ENCODE data around the gene FASN. TPM values are rescaled to one million over a fixed set of nuclear protein-coding genes. Genes with fewer than 3 reads are reported as not detected.

Gene FASN
- total RNA-seq, 3 donors from 2014 or later (not counting 1 experiment from before 2014, with no cell fraction given): 53.8 to 56.2 (median 54.0) TPM

DNA sequence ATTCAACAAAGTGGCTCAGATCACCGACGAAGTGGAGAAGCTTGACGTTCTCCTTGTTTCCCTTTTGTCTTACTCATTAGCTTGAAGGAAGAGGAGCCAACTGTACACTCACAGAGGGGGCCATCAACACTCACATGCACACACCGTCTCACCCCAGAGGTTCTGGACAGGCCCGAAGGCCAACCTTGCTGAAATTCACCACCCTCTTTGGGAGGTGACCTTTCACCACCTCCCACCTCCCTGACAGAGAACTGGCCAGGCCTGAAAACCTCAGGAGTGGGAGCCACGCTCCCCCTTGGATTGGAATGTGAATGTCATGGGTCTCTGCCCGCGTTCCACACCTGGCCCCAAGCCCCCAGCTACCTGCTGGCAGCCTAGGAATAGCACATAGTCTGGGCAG, 62.5 kb downstream of the FASN start:
- peaks cover 0 to 1% of the 10 kb centered on the region in 2 donors for H3K27me3 Mint-ChIP-seq (ENCODE audit: low read depth in 2 of 2)
- H3K36me3 Mint-ChIP-seq: no peaks in the 10 kb centered on the region
- Histone ChIP-seq H3K27ac (ENCODE audit: low read length) (no peak overlapping the region), H3K27me3 (ENCODE audit: control insufficient read depth, insufficient read depth, low read length) (peaks cover 2% of the 10 kb centered on the region), H3K4me3 (ENCODE audit: low read length) (no peak overlapping the region), H3K36me3 (ENCODE audit: control insufficient read depth, insufficient read depth, low read length) (no peaks in the 10 kb centered on the region), H3K9me3 (ENCODE audit: control insufficient read depth, insufficient read depth, low read length) (no peaks in the 10 kb centered on the region), H3K4me1 (ENCODE audit: control insufficient read depth, insufficient read depth, low read length) (peaks cover 32% of the 10 kb centered on the region)
- no peak overlapping the region for H3K27ac Mint-ChIP-seq
- no peak for DNase-seq
- H3K4me3 Mint-ChIP-seq: peak overlapping the region; percentile 57
- peaks cover 7 to 24% of the 10 kb centered on the region in 2 donors for H3K4me1 Mint-ChIP-seq
- no peaks in the 10 kb centered on the region for H3K9me3 Mint-ChIP-seq
- 98% methylated on average over 8 of the region's 8 CpGs for WGBS (ENCODE audit: insufficient coverage)
- intact Hi-C loops (cut with micrococcal nuclease): loop anchor here (5.0 kb wide), 1 partner anchor 73 kb away; the partner anchor contains the start of gene NOTUM
- TF ChIP-seq, protein P1, sequence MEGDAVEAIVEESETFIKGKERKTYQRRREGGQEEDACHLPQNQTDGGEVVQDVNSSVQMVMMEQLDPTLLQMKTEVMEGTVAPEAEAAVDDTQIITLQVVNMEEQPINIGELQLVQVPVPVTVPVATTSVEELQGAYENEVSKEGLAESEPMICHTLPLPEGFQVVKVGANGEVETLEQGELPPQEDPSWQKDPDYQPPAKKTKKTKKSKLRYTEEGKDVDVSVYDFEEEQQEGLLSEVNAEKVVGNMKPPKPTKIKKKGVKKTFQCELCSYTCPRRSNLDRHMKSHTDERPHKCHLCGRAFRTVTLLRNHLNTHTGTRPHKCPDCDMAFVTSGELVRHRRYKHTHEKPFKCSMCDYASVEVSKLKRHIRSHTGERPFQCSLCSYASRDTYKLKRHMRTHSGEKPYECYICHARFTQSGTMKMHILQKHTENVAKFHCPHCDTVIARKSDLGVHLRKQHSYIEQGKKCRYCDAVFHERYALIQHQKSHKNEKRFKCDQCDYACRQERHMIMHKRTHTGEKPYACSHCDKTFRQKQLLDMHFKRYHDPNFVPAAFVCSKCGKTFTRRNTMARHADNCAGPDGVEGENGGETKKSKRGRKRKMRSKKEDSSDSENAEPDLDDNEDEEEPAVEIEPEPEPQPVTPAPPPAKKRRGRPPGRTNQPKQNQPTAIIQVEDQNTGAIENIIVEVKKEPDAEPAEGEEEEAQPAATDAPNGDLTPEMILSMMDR (IDR thresholded peaks at IDR 0.05): no peak
- no peak for ATAC-seq

DNA sequence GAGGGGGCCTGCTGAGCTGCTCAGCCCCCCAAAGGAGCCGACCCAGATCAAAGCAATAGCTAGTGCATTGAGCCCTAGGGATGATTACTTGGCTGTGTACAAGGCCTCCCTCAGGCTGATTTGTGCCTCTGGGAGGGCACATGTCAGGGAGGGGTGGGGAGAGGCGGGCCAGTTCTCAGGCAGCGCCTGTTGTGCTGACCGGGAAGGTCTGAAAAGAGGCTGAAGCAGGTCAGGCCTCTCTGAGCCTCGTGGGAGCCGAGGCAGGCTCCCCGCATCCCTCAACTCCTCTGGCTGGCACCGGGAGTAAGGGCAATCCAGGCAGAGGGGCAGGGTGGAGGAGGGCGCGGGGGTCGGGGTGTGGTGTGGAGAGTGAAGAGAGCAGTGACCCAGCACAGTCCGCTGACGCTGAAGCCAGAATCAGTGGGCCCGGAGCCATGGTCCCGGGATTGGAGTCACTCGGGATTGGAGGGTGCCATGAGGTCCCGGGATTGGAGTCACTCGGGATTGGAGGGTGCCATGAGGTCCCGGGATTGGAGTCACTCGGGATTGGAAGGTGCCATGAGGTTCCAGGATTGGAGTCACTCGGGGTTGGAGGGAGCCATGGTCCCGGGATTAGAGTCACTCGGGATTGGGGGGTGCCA, 63.5 kb downstream of the FASN start:
- ATAC-seq (no peak), DNase-seq (no peak)
- Mint-ChIP-seq H3K27ac (no peak overlapping the region), H3K36me3 (no peaks in the 10 kb centered on the region), H3K9me3 (no peaks in the 10 kb centered on the region), H3K4me1 (peaks cover 7 to 31% of the 10 kb centered on the region in 2 donors), H3K27me3 (ENCODE audit: low read depth in 2 of 2) (peaks cover 0 to 6% of the 10 kb centered on the region in 2 donors), H3K4me3 (peak overlapping the region; percentile 57)
- Histone ChIP-seq H3K4me1 (ENCODE audit: control insufficient read depth, insufficient read depth, low read length) (peaks cover 42% of the 10 kb centered on the region), H3K36me3 (ENCODE audit: control insufficient read depth, insufficient read depth, low read length) (no peaks in the 10 kb centered on the region), H3K9me3 (ENCODE audit: control insufficient read depth, insufficient read depth, low read length) (no peaks in the 10 kb centered on the region), H3K4me3 (ENCODE audit: low read length) (no peak overlapping the region), H3K27ac (ENCODE audit: low read length) (no peak overlapping the region), H3K27me3 (ENCODE audit: control insufficient read depth, insufficient read depth, low read length) (peaks cover 6% of the 10 kb centered on the region)
- 95% methylated on average over 23 of the region's 23 CpGs for WGBS (ENCODE audit: insufficient coverage)
- TF ChIP-seq, protein P1 (IDR thresholded peaks at IDR 0.05): no peak
- intact Hi-C loops (cut with micrococcal nuclease): loop anchor here (5.0 kb wide), 1 partner anchor 72 kb away; the partner anchor contains the start of gene NOTUM

DNA sequence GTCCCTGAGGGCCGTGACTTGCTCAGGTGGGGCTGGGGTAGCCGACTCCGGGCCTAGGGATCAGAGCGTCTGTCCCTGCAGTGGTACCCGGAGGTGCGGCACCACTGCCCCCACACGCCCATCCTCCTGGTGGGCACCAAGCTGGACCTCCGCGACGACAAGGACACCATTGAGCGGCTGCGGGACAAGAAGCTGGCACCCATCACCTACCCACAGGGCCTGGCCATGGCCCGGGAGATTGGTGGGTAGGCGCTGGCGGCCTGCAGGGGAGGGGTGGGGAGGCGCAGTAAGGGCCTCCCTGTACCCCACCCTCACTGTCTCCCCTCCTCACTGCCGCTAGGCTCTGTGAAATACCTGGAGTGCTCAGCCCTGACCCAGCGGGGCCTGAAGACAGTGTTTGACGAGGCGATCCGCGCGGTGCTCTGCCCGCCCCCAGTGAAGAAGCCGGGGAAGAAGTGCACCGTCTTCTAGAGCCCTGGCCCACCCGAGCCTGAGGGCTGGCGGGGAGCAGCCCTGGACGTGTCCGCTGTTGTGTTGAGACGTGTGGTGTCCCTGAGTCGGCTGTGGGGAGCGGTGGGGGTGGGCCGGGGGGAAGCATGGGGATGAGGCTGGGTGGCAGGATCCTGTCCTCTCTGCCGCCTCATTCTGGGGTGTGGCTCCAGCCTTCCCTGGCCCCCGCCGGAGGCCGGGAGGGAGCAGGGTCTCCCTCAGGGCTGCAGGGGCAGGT, 64.5 kb downstream of the FASN start:
- Mint-ChIP-seq H3K27me3 (ENCODE audit: low read depth in 2 of 2) (peaks cover 0 to 6% of the 10 kb centered on the region in 2 donors), H3K4me3 (no peak overlapping the region), H3K36me3 (no peaks in the 10 kb centered on the region), H3K4me1 (peaks cover 7 to 32% of the 10 kb centered on the region in 2 donors), H3K27ac (no peak overlapping the region), H3K9me3 (no peaks in the 10 kb centered on the region)
- intact Hi-C loops (cut with micrococcal nuclease): no loop called here
- ATAC-seq (no peak), DNase-seq (no peak)
- no peak overlapping the region for H3K4me3 ChIP-seq (ENCODE audit: low read length)
- peaks cover 6% of the 10 kb centered on the region for H3K27me3 ChIP-seq (ENCODE audit: control insufficient read depth, insufficient read depth, low read length)
- H3K27ac ChIP-seq (ENCODE audit: low read length): no peak overlapping the region
- TF ChIP-seq, protein P1 (IDR thresholded peaks at IDR 0.05): no peak
- peaks cover 43% of the 10 kb centered on the region for H3K4me1 ChIP-seq (ENCODE audit: control insufficient read depth, insufficient read depth, low read length)
- 96% methylated on average over 36 of the region's 38 CpGs for WGBS (ENCODE audit: insufficient coverage)
- H3K36me3 ChIP-seq (ENCODE audit: control insufficient read depth, insufficient read depth, low read length): no peaks in the 10 kb centered on the region
- H3K9me3 ChIP-seq (ENCODE audit: control insufficient read depth, insufficient read depth, low read length): no peaks in the 10 kb centered on the region
